ENCODE results near the gene OLIG2.

Gene OLIG2

GRCh38 chr21:33033961-33034413 is 8.3 kb downstream of the OLIG2 start:
- DNase-seq, result no peak

GRCh38 chr21:33035147-33035546 is 9.4 kb downstream of the OLIG2 start:
- no peak for DNase-seq

- no peak for DNase-seq
Measured at GRCh38 chr21:33036430-33037162, 10.9 kb downstream of the OLIG2 start.

GRCh38 chr21:33037501-33037900 is 11.8 kb downstream of the OLIG2 start:
- no peak for DNase-seq

- DNase-seq, result no peak
Measured at GRCh38 chr21:33039536-33039935, 13.8 kb downstream of the OLIG2 start.

- no peak for DNase-seq
Measured at GRCh38 chr21:33040215-33040614, 14.5 kb downstream of the OLIG2 start.

GRCh38 chr21:33041981-33042380 is 16.2 kb downstream of the OLIG2 start:
- DNase-seq, result no peak

GRCh38 chr21:33042812-33043211 is 17.1 kb downstream of the OLIG2 start:
- DNase-seq, result no peak

GRCh38 chr21:33046455-33046854 is 20.7 kb downstream of the OLIG2 start:
- DNase-seq, result no peak

GRCh38 chr21:33047231-33047630 is 21.5 kb downstream of the OLIG2 start:
- DNase-seq, result no peak

- no peak for DNase-seq
Measured at GRCh38 chr21:33051925-33052324, 26.2 kb downstream of the OLIG2 start.

GRCh38 chr21:33053951-33054350 is 28.2 kb downstream of the OLIG2 start:
- no peak for DNase-seq

GRCh38 chr21:33055991-33056390 is 30.3 kb downstream of the OLIG2 start:
- DNase-seq, result no peak

- DNase-seq, result no peak
Measured at GRCh38 chr21:33057385-33057940, 31.7 kb downstream of the OLIG2 start.

GRCh38 chr21:33058527-33058926 is 32.8 kb downstream of the OLIG2 start:
- no peak for DNase-seq

GRCh38 chr21:33058957-33059356 is 33.2 kb downstream of the OLIG2 start:
- DNase-seq, result no peak

- no peak for DNase-seq
Measured at GRCh38 chr21:33059380-33059841, 33.7 kb downstream of the OLIG2 start.

GRCh38 chr21:33061233-33061632 is 35.5 kb downstream of the OLIG2 start:
- no peak for DNase-seq

GRCh38 chr21:33063375-33063883 is 37.7 kb downstream of the OLIG2 start:
- no peak for DNase-seq

GRCh38 chr21:33063907-33064622 is 38.3 kb downstream of the OLIG2 start:
- no peak for DNase-seq

GRCh38 chr21:33064623-33065390 is 39.1 kb downstream of the OLIG2 start:
- DNase-seq, result no peak

- no peak for DNase-seq
Measured at GRCh38 chr21:33067043-33067442, 41.3 kb downstream of the OLIG2 start.

- no peak for DNase-seq
Measured at GRCh38 chr21:33067457-33067856, 41.7 kb downstream of the OLIG2 start.
